T-cell (primary cell): ENCODE results near the gene CAMK2N1. TPM values are rescaled to one million over a fixed set of nuclear protein-coding genes. Genes with fewer than 3 reads are reported as not detected.

ENCODE experiments used
- ATAC-seq, 4 experiments: fragments of 200-7000 bp in 3 of 4; fragments of 150-1000 bp in 1 of 4; cut with Tn5 transposase; replicated peaks in 1 of 4; 1 replicate in 3 of 4; 2 replicates in 1 of 4; pipeline ENCODE4 v1.10.0; 2021; ENCODE audit warnings: moderate library complexity in 3 of 4, mild to moderate bottlenecking in 2 of 4, moderate number of reproducible peaks in 1 of 4
- CTCF ChIA-PET, 2 donors: fragments of 300-600 bp; sonication (Branson Sonifier 250); formaldehyde crosslinking; loops; one replicate each; lab custom pipeline; 2022; ENCODE audit warnings: antibody characterized with exemption in 2 of 2; lab: Charles Lee
- POLR2A ChIA-PET, 2 donors: fragments of 300-600 bp; sonication (Branson Sonifier 250); formaldehyde crosslinking; loops; one replicate each; lab custom pipeline; 2022; ENCODE audit warnings: antibody characterized with exemption in 2 of 2; lab: Charles Lee
- DNase-seq, 35 experiments: peaks; one replicate each; pipeline versions ENCODE4 v3.0.0 to v3.0.0-alpha.2; 2013 to 2023
- H3K27ac ChIP-seq: one replicate; pipeline ENCODE4 v1.5.1; 2013; ENCODE audit warnings: low read length
- H3K27me3 ChIP-seq, 2 experiments: replicated peaks in 1 of 2; 1 replicate in 1 of 2; 2 replicates in 1 of 2; pipeline versions ENCODE4 v1.6.1 to v1.7.0; 2013; ENCODE audit warnings: low read length in 1 of 2, mixed read lengths in 1 of 2; ENCODE audit not compliant: control insufficient read depth in 2 of 2, insufficient read depth in 2 of 2; ENCODE audit errors: extremely low read depth in 1 of 2
- H3K36me3 ChIP-seq, 2 donors: 1 replicate in 1 of 2; 2 replicates in 1 of 2; pipeline versions ENCODE4 v1.6.1 to v1.7.0; 2013; ENCODE audit warnings: low read length in 1 of 2; ENCODE audit not compliant: control insufficient read depth in 2 of 2, insufficient read depth in 1 of 2; ENCODE audit errors: extremely low read depth in 1 of 2
- H3K4me1 ChIP-seq, 2 experiments: 1 replicate in 1 of 2; 2 replicates in 1 of 2; pipeline versions ENCODE4 v1.6.1 to v1.7.0; 2013; ENCODE audit warnings: low read length in 2 of 2, mixed read lengths in 1 of 2; ENCODE audit not compliant: insufficient read depth in 2 of 2, control insufficient read depth in 1 of 2; ENCODE audit errors: extremely low read depth in 1 of 2
- H3K4me3 ChIP-seq, 2 donors: 1 replicate in 1 of 2; 2 replicates in 1 of 2; pipeline versions ENCODE4 v1.5.1 to v1.7.0; 2013; ENCODE audit warnings: mild to moderate bottlenecking in 2 of 2, low read length in 1 of 2, moderate library complexity in 1 of 2; ENCODE audit not compliant: control insufficient read depth in 1 of 2; ENCODE audit errors: extremely low read depth in 1 of 2
- H3K9me3 ChIP-seq: 2 replicates; pipeline ENCODE4 v1.7.0; 2013
- H3K27ac Mint-ChIP-seq, 2 donors: one replicate each; pipeline ENCODE4 v1.8.0; 2020 to 2021; ENCODE audit warnings: mild to moderate bottlenecking in 2 of 2, mixed read lengths in 2 of 2
- H3K27me3 Mint-ChIP-seq, 2 donors: one replicate each; pipeline ENCODE4 v1.8.0; 2021 to 2022; ENCODE audit warnings: mixed read lengths in 2 of 2
- H3K36me3 Mint-ChIP-seq: one replicate; pipeline ENCODE4 v1.8.0; 2021; ENCODE audit warnings: mixed read lengths
- H3K4me1 Mint-ChIP-seq, 3 donors: one replicate each; pipeline ENCODE4 v1.8.0; 2020 to 2022; ENCODE audit warnings: mixed read lengths in 3 of 3, mild to moderate bottlenecking in 1 of 3
- H3K4me3 Mint-ChIP-seq, 3 donors: one replicate each; pipeline ENCODE4 v1.8.0; 2020 to 2022; ENCODE audit warnings: mild to moderate bottlenecking in 3 of 3, mixed read lengths in 3 of 3, moderate library complexity in 3 of 3
- H3K9me3 Mint-ChIP-seq, 3 donors: one replicate each; pipeline ENCODE4 v1.8.0; 2020 to 2022; ENCODE audit warnings: mixed read lengths in 3 of 3
- WGBS: methylation state at CpG from one replicate; pipeline ENCODE4 v1.1.5; 2013; ENCODE audit warnings: missing lambda C conversion rate; ENCODE audit not compliant: insufficient coverage; 5-methylcytosine and 5-hydroxymethylcytosine counted together
- total RNA-seq, 35 experiments: library from RNA in 6 of 35; stranded (reverse) in 6 of 35; fragments of 120-200 nt in 1 of 35; gene quantifications; one replicate each; pipeline versions ENCODE4 v1.2.1 to v1.2.4 and lab custom pipeline; 2013 to 2026

CAMK2N1 gene
- total RNA-seq, 5 donors from 2014 or later (not counting 1 experiment from before 2014, with no cell fraction given), result 2.5 to 7.9 (median 7.1) TPM

- ChIA-PET POLR2A (no interaction called here), CTCF (no interaction called here)
- no peaks in the 10 kb centered on the region for H3K9me3 Mint-ChIP-seq
- no peaks in the 10 kb centered on the region for H3K36me3 Mint-ChIP-seq
- Histone ChIP-seq H3K4me3 (no peak overlapping the region), H3K36me3 (no peaks in the 10 kb centered on the region), H3K27me3 (peaks cover 0 to 23% of the 10 kb centered on the region in 2 experiments), H3K27ac (no peak overlapping the region), H3K9me3 (no peaks in the 10 kb centered on the region), H3K4me1 (peaks cover 0 to 4% of the 10 kb centered on the region in 2 experiments)
- H3K4me1 Mint-ChIP-seq, result peaks cover 0 to 2% (median 1%) of the 10 kb centered on the region in 3 donors
- ATAC-seq, result no peak
- no peak overlapping the region for H3K4me3 Mint-ChIP-seq
- H3K27me3 Mint-ChIP-seq, result peaks cover 28% of the 10 kb centered on the region in 2 donors
- DNase-seq, result no peak
- H3K27ac Mint-ChIP-seq, result no peak overlapping the region
Measured at GRCh38 chr1:20439282-20439681, 46.7 kb downstream of the CAMK2N1 start.

DNA sequence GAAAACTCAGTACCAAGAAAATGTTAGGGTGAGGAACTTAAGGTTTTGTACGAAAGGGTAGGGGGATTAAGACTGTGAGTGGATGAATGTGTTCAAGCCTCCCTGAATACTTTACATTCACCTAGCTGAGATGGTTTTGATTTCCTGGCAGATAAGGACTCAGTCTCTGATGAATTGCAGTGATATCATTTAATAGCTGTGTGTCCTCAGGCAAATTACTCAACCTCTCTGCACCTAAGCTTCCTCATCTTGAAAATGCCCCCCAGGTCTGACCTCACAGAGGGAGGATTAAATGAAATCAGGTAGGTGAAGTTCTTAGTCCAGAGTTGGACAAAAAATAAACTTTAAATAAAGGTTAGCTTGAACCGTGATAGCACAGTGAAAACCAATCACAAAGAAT lies 48.4 kb downstream of the CAMK2N1 start:
- H3K27ac ChIP-seq, result no peak overlapping the region
- H3K36me3 ChIP-seq, result no peaks in the 10 kb centered on the region
- peaks cover 35 to 40% of the 10 kb centered on the region in 2 donors for H3K27me3 Mint-ChIP-seq
- H3K4me3 Mint-ChIP-seq, result no peak overlapping the region
- no peaks in the 10 kb centered on the region for H3K9me3 Mint-ChIP-seq
- ChIA-PET POLR2A (no interaction called here), CTCF (no interaction called here)
- H3K4me3 ChIP-seq, result no peak overlapping the region
- peaks cover 0 to 4% of the 10 kb centered on the region in 2 experiments for H3K4me1 ChIP-seq
- no peaks in the 10 kb centered on the region for H3K36me3 Mint-ChIP-seq
- peaks cover 0 to 2% (median 1%) of the 10 kb centered on the region in 3 donors for H3K4me1 Mint-ChIP-seq
- no peak for ATAC-seq
- H3K27ac Mint-ChIP-seq, result no peak overlapping the region
- no peaks in the 10 kb centered on the region for H3K9me3 ChIP-seq
- no peak for DNase-seq
- WGBS, result 78% methylated on average over 1 of the region's 2 CpGs
- peaks cover 0 to 28% of the 10 kb centered on the region in 2 experiments for H3K27me3 ChIP-seq

DNA sequence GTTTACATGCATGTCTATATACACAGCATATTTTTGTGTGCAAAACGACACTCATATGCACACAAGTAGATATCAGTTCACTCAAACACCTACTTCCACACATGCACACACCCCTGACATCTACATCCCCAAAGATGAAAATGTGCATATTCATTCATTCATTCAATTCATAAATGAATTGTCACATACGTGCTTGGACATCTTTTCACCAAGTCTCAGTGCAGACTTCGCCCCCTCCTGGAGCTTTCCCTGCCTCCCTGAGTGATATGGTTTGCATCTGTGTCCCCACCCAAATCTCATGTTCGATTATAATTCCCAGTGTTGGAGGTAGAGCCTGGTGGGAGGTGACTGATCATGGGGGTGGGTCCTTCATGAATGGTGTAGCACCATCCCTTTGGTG lies 53.1 kb downstream of the CAMK2N1 start:
- Histone ChIP-seq H3K4me3 (no peak overlapping the region), H3K4me1 (no peaks in the 10 kb centered on the region), H3K27me3 (peaks cover 0 to 54% of the 10 kb centered on the region in 2 experiments), H3K9me3 (no peaks in the 10 kb centered on the region), H3K27ac (no peak overlapping the region), H3K36me3 (no peaks in the 10 kb centered on the region)
- H3K9me3 Mint-ChIP-seq, result no peaks in the 10 kb centered on the region
- POLR2A ChIA-PET, result no interaction called here
- 57% methylated on average over 4 of the region's 4 CpGs for WGBS
- DNase-seq, result no peak
- ATAC-seq, result no peak
- CTCF ChIA-PET, result no interaction called here
- no peaks in the 10 kb centered on the region for H3K36me3 Mint-ChIP-seq
- H3K4me1 Mint-ChIP-seq, result no peaks in the 10 kb centered on the region
- no peak overlapping the region for H3K27ac Mint-ChIP-seq
- peaks cover 57 to 66% of the 10 kb centered on the region in 2 donors for H3K27me3 Mint-ChIP-seq
- no peak overlapping the region for H3K4me3 Mint-ChIP-seq

Other genes with a start within 250 kb of the CAMK2N1 start
- under 1 TPM in 4 of 5 donors, not detected in 1; 0.13 to 0.18 (median 0.15) TPM for gene VWA5B1, start 195.3 kb downstream of the CAMK2N1 start, total RNA-seq
- gene MUL1, start 21.9 kb upstream of the CAMK2N1 start, total RNA-seq, result 10 to 100 TPM; 18.0 to 21.4 (median 20.8) TPM
- gene FAM43B, start 66.4 kb upstream of the CAMK2N1 start, total RNA-seq, result not detected
- gene CDA, start 102.9 kb upstream of the CAMK2N1 start, total RNA-seq, result under 1 TPM in 1 of 5 donors, not detected in 4; 0.35 TPM
- 10 to 100 TPM; 11.8 to 30.1 (median 26.8) TPM for gene PINK1, start 147.2 kb upstream of the CAMK2N1 start, total RNA-seq
- 100 to 1,000 TPM; 106 to 145 (median 124) TPM for gene DDOST, start 175.2 kb upstream of the CAMK2N1 start, total RNA-seq
- not detected for gene KIF17, start 231.8 kb upstream of the CAMK2N1 start, total RNA-seq
- gene SH2D5, start 246.5 kb upstream of the CAMK2N1 start, total RNA-seq, result under 1 TPM; 0.07 to 0.58 (median 0.33) TPM